ENCODE data around the gene DOCK4.

Gene DOCK4

GRCh38 chr7:112086496-112087254 lies 119.5 kb downstream of the DOCK4 start:
- peaks cover 5% of the 10 kb centered on the region for H3K4me1 ChIP-seq
- TF ChIP-seq, protein P1, sequence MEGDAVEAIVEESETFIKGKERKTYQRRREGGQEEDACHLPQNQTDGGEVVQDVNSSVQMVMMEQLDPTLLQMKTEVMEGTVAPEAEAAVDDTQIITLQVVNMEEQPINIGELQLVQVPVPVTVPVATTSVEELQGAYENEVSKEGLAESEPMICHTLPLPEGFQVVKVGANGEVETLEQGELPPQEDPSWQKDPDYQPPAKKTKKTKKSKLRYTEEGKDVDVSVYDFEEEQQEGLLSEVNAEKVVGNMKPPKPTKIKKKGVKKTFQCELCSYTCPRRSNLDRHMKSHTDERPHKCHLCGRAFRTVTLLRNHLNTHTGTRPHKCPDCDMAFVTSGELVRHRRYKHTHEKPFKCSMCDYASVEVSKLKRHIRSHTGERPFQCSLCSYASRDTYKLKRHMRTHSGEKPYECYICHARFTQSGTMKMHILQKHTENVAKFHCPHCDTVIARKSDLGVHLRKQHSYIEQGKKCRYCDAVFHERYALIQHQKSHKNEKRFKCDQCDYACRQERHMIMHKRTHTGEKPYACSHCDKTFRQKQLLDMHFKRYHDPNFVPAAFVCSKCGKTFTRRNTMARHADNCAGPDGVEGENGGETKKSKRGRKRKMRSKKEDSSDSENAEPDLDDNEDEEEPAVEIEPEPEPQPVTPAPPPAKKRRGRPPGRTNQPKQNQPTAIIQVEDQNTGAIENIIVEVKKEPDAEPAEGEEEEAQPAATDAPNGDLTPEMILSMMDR (IDR thresholded peaks at IDR 0.05; ENCODE audit: low read depth, low read length), result no peak
- H3K27me3 ChIP-seq, result no peaks in the 10 kb centered on the region
- H3K9me3 ChIP-seq, result peaks cover 3% of the 10 kb centered on the region
- no peak overlapping the region for H3K4me3 ChIP-seq (ENCODE audit: low read depth, low read length)
- H3K36me3 ChIP-seq, result no peaks in the 10 kb centered on the region
- DNase-seq, result no peak

- H3K4me1 ChIP-seq, result peaks cover 5% of the 10 kb centered on the region
- H3K4me3 ChIP-seq (ENCODE audit: low read depth, low read length), result no peak overlapping the region
- TF ChIP-seq, protein P1 (IDR thresholded peaks at IDR 0.05; ENCODE audit: low read depth, low read length), result no peak
- no peaks in the 10 kb centered on the region for H3K27me3 ChIP-seq
- peaks cover 3% of the 10 kb centered on the region for H3K9me3 ChIP-seq
- no peak for DNase-seq
- no peaks in the 10 kb centered on the region for H3K36me3 ChIP-seq
Measured at GRCh38 chr7:112084520-112084971, 121.7 kb downstream of the DOCK4 start.

DNA sequence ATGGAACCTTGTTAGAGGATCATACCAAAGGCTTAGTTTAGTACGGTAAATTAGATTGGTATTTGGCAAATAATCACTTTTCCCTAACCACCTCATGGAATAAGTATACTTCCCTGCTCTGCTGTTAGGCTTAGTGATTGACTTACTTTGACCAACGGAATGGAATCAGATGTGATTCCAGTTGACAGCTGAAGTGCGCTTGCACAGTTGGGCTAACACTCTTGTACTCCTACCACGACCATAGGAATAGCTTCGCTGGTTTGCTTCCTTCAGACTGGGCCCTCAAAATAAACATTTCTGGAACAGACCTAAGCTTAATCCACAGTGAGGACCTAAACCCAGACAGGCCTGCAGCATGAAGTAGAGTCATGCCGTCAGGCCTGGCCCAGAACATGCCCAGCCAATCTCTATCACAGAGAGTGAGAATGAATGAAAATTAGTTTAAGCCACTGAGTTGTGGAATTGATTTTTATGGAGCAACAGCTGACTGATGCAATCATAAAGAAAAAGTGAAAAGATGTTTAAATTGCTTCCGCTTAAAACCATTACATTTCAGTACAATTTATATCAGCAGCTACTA lies 122.3 kb downstream of the DOCK4 start:
- Histone ChIP-seq H3K4me3 (ENCODE audit: low read depth, low read length) (no peak overlapping the region), H3K27me3 (no peaks in the 10 kb centered on the region), H3K36me3 (no peaks in the 10 kb centered on the region), H3K4me1 (peaks cover 5% of the 10 kb centered on the region), H3K9me3 (peaks cover 3% of the 10 kb centered on the region; the same call in 1 of the 2 replicates)
- no peak for DNase-seq
- TF ChIP-seq, protein P1 (IDR thresholded peaks at IDR 0.05; ENCODE audit: low read depth, low read length), result no peak

DNA sequence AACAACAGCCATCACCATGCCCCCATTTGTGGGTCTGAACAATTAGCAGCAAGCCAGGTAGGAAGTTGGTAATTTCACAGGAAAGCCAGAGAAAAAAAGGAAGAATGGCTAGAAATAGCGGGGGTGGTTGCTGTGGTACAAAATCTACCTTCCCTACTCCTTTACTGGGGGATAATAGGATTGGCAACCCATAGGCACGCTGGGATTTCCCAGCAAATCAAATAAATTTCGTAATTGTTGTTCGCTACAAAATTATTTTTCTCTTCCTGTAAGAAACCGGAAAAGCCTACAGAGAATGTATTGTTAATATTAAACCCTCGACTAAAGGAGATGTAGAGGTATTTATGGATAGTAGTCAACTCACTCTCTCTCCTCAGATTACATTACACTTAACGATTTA lies 123.9 kb downstream of the DOCK4 start:
- Histone ChIP-seq H3K9me3 (no peaks in the 10 kb centered on the region), H3K4me1 (peaks cover 5% of the 10 kb centered on the region), H3K4me3 (ENCODE audit: low read depth, low read length) (no peak overlapping the region), H3K27me3 (no peaks in the 10 kb centered on the region), H3K36me3 (no peaks in the 10 kb centered on the region)
- TF ChIP-seq, protein P1 (IDR thresholded peaks at IDR 0.05; ENCODE audit: low read depth, low read length), result no peak
- DNase-seq, result no peak

DNA sequence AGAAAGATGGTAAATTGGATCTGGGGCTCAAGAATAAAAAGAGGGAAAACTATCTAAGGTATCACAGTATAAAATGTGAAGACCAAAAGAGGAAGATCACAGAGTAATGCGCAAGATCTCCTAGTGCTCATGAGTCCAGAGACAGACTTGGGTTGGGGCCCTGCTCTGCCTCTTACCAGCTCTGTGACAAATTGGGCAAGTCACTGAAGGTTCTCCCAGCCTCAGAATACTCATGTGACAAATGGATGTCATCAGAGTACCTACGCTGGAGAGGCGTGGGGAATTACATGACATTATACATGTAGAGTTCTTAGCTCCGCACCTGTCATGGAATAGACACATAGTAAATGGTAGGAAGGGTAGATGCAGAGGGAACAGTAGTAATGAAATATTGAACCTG lies 124.4 kb downstream of the DOCK4 start:
- Histone ChIP-seq H3K27me3 (no peaks in the 10 kb centered on the region), H3K4me3 (ENCODE audit: low read depth, low read length) (no peak overlapping the region), H3K36me3 (no peaks in the 10 kb centered on the region), H3K4me1 (peaks cover 5% of the 10 kb centered on the region), H3K9me3 (no peaks in the 10 kb centered on the region)
- DNase-seq, result no peak
- TF ChIP-seq, protein P1 (IDR thresholded peaks at IDR 0.05; ENCODE audit: low read depth, low read length), result no peak

GRCh38 chr7:112080978-112081377 lies 125.2 kb downstream of the DOCK4 start:
- Histone ChIP-seq H3K4me1 (peaks cover 5% of the 10 kb centered on the region), H3K4me3 (ENCODE audit: low read depth, low read length) (no peak overlapping the region), H3K27me3 (no peaks in the 10 kb centered on the region), H3K9me3 (no peaks in the 10 kb centered on the region), H3K36me3 (no peaks in the 10 kb centered on the region)
- TF ChIP-seq, protein P1 (IDR thresholded peaks at IDR 0.05; ENCODE audit: low read depth, low read length), result no peak
- no peak for DNase-seq

Data from BE2C (cell line).